B cell (primary cell): Measurements from ENCODE around the gene SRRM2. TPM values are rescaled to one million over a fixed set of nuclear protein-coding genes. Genes with fewer than 3 reads are reported as not detected.

Experiments used
- ATAC-seq: fragments of 200-7000 bp; cut with Tn5 transposase; one replicate; pipeline ENCODE4 v1.10.0; 2021; ENCODE audit warnings: low read depth, mild to moderate bottlenecking, moderate number of reproducible peaks, moderate library complexity
- CTCF ChIA-PET: fragments of 350-600 bp; sonication (Branson Sonifier 250); formaldehyde crosslinking; loops from one replicate; lab custom pipeline; 2021; ENCODE audit warnings: antibody characterized with exemption, inconsistent platforms; lab: Charles Lee
- POLR2A ChIA-PET: fragments of 350-600 bp; sonication (Branson Sonifier 250); formaldehyde crosslinking; loops from one replicate; lab custom pipeline; 2021; ENCODE audit warnings: antibody characterized with exemption; lab: Charles Lee
- DNase-seq: peaks from one replicate; pipeline ENCODE4 v3.0.0; 2013
- H2AFZ ChIP-seq: 2 replicates; pipeline ENCODE4 v1.6.1; 2012; ENCODE audit warnings: mild to moderate bottlenecking, low read depth, low read length; ENCODE audit not compliant: insufficient read depth, poor library complexity, severe bottlenecking
- H3K27ac ChIP-seq, 2 donors: 1 replicate in 1 of 2; 2 replicates in 1 of 2; pipeline ENCODE4 v1.5.1; 2012 to 2013; ENCODE audit warnings: low read length in 2 of 2, mild to moderate bottlenecking in 2 of 2, moderate library complexity in 1 of 2
- H3K27me3 ChIP-seq, 4 experiments: fragments of 200-600 bp in 1 of 4; sonication (generic) in 1 of 4; replicated peaks in 1 of 4; 1 replicate in 2 of 4; 2 replicates in 2 of 4; pipeline versions ENCODE4 v1.6.1 to v1.7.0; 2013 to 2016; ENCODE audit warnings: low read length in 3 of 4, mild to moderate bottlenecking in 2 of 4, mixed read lengths in 1 of 4, moderate library complexity in 1 of 4; ENCODE audit not compliant: insufficient read depth in 4 of 4, control insufficient read depth in 3 of 4; ENCODE audit errors: control extremely low read depth in 1 of 4
- H3K36me3 ChIP-seq, 2 experiments: replicated peaks in 1 of 2; 1 replicate in 1 of 2; 2 replicates in 1 of 2; pipeline versions ENCODE4 v1.6.1 to v1.7.1; 2013; ENCODE audit warnings: low read length in 1 of 2; ENCODE audit not compliant: insufficient read depth in 2 of 2, control insufficient read depth in 1 of 2; ENCODE audit errors: control extremely low read depth in 1 of 2, extremely low read depth in 1 of 2
- H3K4me1 ChIP-seq, 2 donors: fragments of 200-600 bp in 1 of 2; sonication (generic) in 1 of 2; 1 replicate in 1 of 2; 2 replicates in 1 of 2; pipeline versions ENCODE4 v1.5.1 to v1.6.1; 2013 to 2017; ENCODE audit warnings: low read length in 2 of 2; ENCODE audit not compliant: control insufficient read depth in 2 of 2, insufficient read depth in 2 of 2
- H3K4me2 ChIP-seq: replicated peaks from 2 replicates; pipeline ENCODE3; 2012; ENCODE audit warnings: mild to moderate bottlenecking, low read depth, low read length; ENCODE audit not compliant: poor library complexity, severe bottlenecking
- H3K4me3 ChIP-seq, 5 experiments: fragments of 200-600 bp in 1 of 5; sonication (generic) in 1 of 5; 1 replicate in 3 of 5; 2 replicates in 2 of 5; pipeline versions ENCODE4 v1.5.1 to v1.7.0; 2011 to 2016; ENCODE audit warnings: low read length in 4 of 5, mild to moderate bottlenecking in 4 of 5, low read depth in 2 of 5, control low read depth in 1 of 5, moderate library complexity in 1 of 5; ENCODE audit not compliant: insufficient read depth in 1 of 5; ENCODE audit errors: control extremely low read depth in 1 of 5, extremely low read depth in 1 of 5
- H3K79me2 ChIP-seq: fragments of 200-600 bp; sonication (generic); one replicate; pipeline ENCODE4 v1.6.0; 2016; ENCODE audit warnings: low read length; ENCODE audit not compliant: control insufficient read depth, insufficient read depth
- H3K9ac ChIP-seq: fragments of 200-600 bp; sonication (generic); 2 replicates; pipeline ENCODE4 v1.6.1; 2017; ENCODE audit warnings: mild to moderate bottlenecking, low read length, moderate library complexity
- H3K9me3 ChIP-seq, 3 donors: one replicate each; pipeline versions ENCODE4 v1.6.1 to v1.7.1; 2013; ENCODE audit warnings: low read length in 2 of 3; ENCODE audit not compliant: control insufficient read depth in 2 of 3, insufficient read depth in 1 of 3; ENCODE audit errors: control extremely low read depth in 1 of 3
- H4K20me1 ChIP-seq: 2 replicates; pipeline ENCODE4 v1.6.0; 2012; ENCODE audit warnings: mild to moderate bottlenecking, low read length; ENCODE audit not compliant: insufficient read depth, control insufficient read depth, poor library complexity, severe bottlenecking
- H3K27ac Mint-ChIP-seq: one replicate; pipeline ENCODE4 v1.8.0; 2021; ENCODE audit warnings: mixed read lengths
- H3K27me3 Mint-ChIP-seq: one replicate; pipeline ENCODE4 v1.8.0; 2021; ENCODE audit warnings: mixed read lengths
- H3K4me1 Mint-ChIP-seq: one replicate; pipeline ENCODE4 v1.8.0; 2021; ENCODE audit warnings: mixed read lengths
- H3K4me3 Mint-ChIP-seq: one replicate; pipeline ENCODE4 v1.8.0; 2021; ENCODE audit warnings: mixed read lengths
- H3K9me3 Mint-ChIP-seq: one replicate; pipeline ENCODE4 v1.8.0; 2022; ENCODE audit warnings: mixed read lengths; ENCODE audit not compliant: insufficient read depth
- EZH2 ChIP-seq: IDR thresholded peaks from 2 replicates; pipeline ENCODE4 v1.6.1; 2012; ENCODE audit warnings: borderline replicate concordance, low read depth, mild to moderate bottlenecking, moderate library complexity, low read length; ENCODE audit not compliant: insufficient read depth, poor library complexity, severe bottlenecking
- WGBS: methylation state at CpG from one replicate; pipeline ENCODE4 v1.1.5; 2013; ENCODE audit warnings: missing lambda C conversion rate; ENCODE audit not compliant: insufficient coverage; 5-methylcytosine and 5-hydroxymethylcytosine counted together
- intact Hi-C: fragments of 100-400 bp; cut with micrococcal nuclease; formaldehyde crosslinking; loops from one replicate; pipeline ENCODE4 v1.10.0; 2022
- polyA plus RNA-seq: library from polyadenylated mRNA; depleted of rRNA; stranded (reverse); fragments of >200 nt; gene quantifications from 2 replicates; pipeline ENCODE4 v1.2.3, GENCODE V29; 2012
- total RNA-seq, 2 donors: library from RNA; stranded (reverse); fragments of 120-200 nt in 1 of 2; gene quantifications; 1 replicate in 1 of 2; 2 replicates in 1 of 2; pipeline versions ENCODE4 v1.2.3 to v1.2.4, GENCODE V29; 2013 to 2022
- TF ChIP-seq, protein P1 (sequence below): fragments of 200-600 bp; IDR thresholded peaks from one replicate; pipeline ENCODE4 v1.8.0; 2022; ENCODE audit warnings: antibody characterized with exemption, mild to moderate bottlenecking

The SRRM2 gene
- total and polyA plus RNA-seq, 2 donors (not counting 1 experiment from before 2014, with no cell fraction given): 1,485 to 1,879 TPM

DNA sequence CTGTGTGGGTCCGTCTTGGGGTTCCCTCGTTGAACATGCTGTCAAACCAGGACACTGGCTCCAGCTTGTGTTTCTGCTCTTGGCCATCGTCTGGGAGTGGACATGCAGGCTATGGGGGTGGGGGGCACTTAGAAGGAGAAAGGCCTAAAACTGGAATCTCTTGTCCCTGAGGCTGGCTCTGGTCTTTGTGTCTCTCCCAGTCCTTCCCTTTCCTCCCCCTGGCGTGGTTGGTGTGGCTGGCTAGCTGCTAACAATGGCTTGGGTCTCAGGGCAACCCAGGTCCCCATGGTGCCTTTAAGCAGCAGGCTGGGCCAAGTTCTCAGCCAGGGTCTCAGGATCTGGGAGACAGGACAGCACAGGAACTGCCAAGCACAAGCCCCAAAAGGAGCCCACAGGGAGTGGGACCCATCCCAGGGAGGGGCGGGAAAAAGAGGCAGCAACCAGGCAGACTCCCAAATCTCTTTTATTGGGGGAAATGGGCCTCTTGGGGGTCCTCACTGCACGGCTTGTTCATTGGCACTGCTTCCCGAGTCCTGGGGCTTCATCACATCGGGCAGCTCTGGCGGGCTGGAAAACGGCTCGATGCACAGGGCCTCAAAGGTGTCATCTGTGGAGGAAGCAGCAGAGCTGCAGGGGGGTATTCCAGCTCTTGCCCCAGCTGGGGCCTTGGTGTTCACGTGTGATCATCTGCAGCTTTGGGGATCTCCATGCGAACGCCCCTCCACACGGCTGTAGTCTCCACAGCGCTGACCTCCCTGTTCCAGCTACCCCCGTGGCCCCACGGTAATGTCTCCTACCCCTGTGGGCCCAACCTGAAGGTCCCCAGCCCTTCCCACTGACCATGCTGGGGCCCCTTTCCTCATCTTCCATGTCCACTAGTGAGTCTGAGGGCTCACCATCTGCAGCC is 19.3 kb downstream of the SRRM2 start:
- no peak overlapping the region for H2AFZ ChIP-seq
- intact Hi-C loops: loop anchor here (10.0 kb wide), 2 partner anchors 87 to 93 kb away; partner anchors contain the start of gene KCTD5
- no peak overlapping the region for H3K27ac ChIP-seq
- Mint-ChIP-seq H3K27me3 (no peaks in the 10 kb centered on the region), H3K4me3 (no peak overlapping the region), H3K9me3 (no peaks in the 10 kb centered on the region), H3K4me1 (peaks cover 18% of the 10 kb centered on the region), H3K27ac (peak overlapping the region; percentile 53)
- no peak overlapping the region for H3K9ac ChIP-seq
- H3K9me3 ChIP-seq: peaks cover 0 to 2% (median 0%) of the 10 kb centered on the region in 3 donors
- WGBS: 87% methylated on average over 14 of the region's 18 CpGs
- H4K20me1 ChIP-seq: peaks cover 73% of the 10 kb centered on the region
- H3K4me1 ChIP-seq: peaks cover 9 to 12% of the 10 kb centered on the region in 2 donors
- POLR2A ChIA-PET: no interaction called here
- H3K79me2 ChIP-seq: peaks cover 66% of the 10 kb centered on the region
- H3K36me3 ChIP-seq: peaks cover 0 to 73% of the 10 kb centered on the region in 2 experiments
- H3K4me3 ChIP-seq: no peak overlapping the region
- H3K27me3 ChIP-seq: no peaks in the 10 kb centered on the region
- H3K4me2 ChIP-seq: no peak overlapping the region
- TF ChIP-seq, protein P1, sequence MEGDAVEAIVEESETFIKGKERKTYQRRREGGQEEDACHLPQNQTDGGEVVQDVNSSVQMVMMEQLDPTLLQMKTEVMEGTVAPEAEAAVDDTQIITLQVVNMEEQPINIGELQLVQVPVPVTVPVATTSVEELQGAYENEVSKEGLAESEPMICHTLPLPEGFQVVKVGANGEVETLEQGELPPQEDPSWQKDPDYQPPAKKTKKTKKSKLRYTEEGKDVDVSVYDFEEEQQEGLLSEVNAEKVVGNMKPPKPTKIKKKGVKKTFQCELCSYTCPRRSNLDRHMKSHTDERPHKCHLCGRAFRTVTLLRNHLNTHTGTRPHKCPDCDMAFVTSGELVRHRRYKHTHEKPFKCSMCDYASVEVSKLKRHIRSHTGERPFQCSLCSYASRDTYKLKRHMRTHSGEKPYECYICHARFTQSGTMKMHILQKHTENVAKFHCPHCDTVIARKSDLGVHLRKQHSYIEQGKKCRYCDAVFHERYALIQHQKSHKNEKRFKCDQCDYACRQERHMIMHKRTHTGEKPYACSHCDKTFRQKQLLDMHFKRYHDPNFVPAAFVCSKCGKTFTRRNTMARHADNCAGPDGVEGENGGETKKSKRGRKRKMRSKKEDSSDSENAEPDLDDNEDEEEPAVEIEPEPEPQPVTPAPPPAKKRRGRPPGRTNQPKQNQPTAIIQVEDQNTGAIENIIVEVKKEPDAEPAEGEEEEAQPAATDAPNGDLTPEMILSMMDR: no peak
- no peak for TF ChIP-seq EZH2
- DNase-seq: no peak
- ATAC-seq: no peak
- CTCF ChIA-PET: interaction anchor here (1.1 kb wide), 1 partner anchor 99 kb away, joined by 6 read pairs; no protein-coding TSS in a partner anchor
